ENCODE measurements around the gene SHISAL1. TPM values are rescaled to one million over a fixed set of nuclear protein-coding genes. Genes with fewer than 3 reads are reported as not detected.

The SHISAL1 gene
- total and polyA plus RNA-seq, 10 of the 15 experiments (the other 5 are each of a cell fraction or from before 2014, with no cell fraction given): not detected

GRCh38 chr22:44319685-44320084 is 6.9 kb upstream of the SHISAL1 start:
- Histone ChIP-seq H3K9ac (ENCODE audit: control insufficient read depth, insufficient read depth, low read length) (no peak overlapping the region), H3K9me3 (replicated peaks; ENCODE audit: control insufficient read depth, insufficient read depth, low read length) (no peaks in the 10 kb centered on the region), H3K79me2 (ENCODE audit: control insufficient read depth, insufficient read depth, low read length) (no peaks in the 10 kb centered on the region), H4K20me1 (ENCODE audit: control insufficient read depth, insufficient read depth) (no peaks in the 10 kb centered on the region), H2AFZ (ENCODE audit: control insufficient read depth, low read depth, low read length) (no peak overlapping the region), H3K4me1 (ENCODE audit: control insufficient read depth, insufficient read depth, low read length) (no peaks in the 10 kb centered on the region), H3K27ac (ENCODE audit: control insufficient read depth, insufficient read depth) (no peak overlapping the region), H3K27me3 (replicated peaks in 1 of 2; ENCODE audit: control insufficient read depth in 2 of 2, insufficient read depth in 2 of 2, low read length in 1 of 2) (peaks cover 0 to 1% of the 10 kb centered on the region in 2 experiments; a peak in 2 of 4 replicates), H3K4me3 (no peak overlapping the region), H3K36me3 (ENCODE audit: control insufficient read depth in 2 of 2, insufficient read depth in 2 of 2, low read length in 1 of 2) (no peaks in the 10 kb centered on the region), H3K4me2 (ENCODE audit: control insufficient read depth, insufficient read depth) (no peak overlapping the region)
- ChIA-PET SMC1A (ENCODE audit: uncharacterized antibody, unreplicated experiment) (no interaction called here), POLR2A (no interaction called here), RAD21 (ENCODE audit: unreplicated experiment) (no interaction called here), CTCF (no interaction called here)
- in situ Hi-C loops (cut with MboI): no loop called here
- BruUV-seq (replicated peaks): no TSS peak
- FAIRE-seq (no peak), DNase-seq (ENCODE audit: low read depth, low spot score) (no peak), ATAC-seq (no peak)
- intact Hi-C loops (cut with micrococcal nuclease; ENCODE audit: unreplicated experiment): no loop called here
- TF ChIP-seq BHLHE40 (IDR thresholded peaks at IDR 0.05; ENCODE audit: borderline replicate concordance in 1 of 2, low read depth in 2 of 2, low read length in 1 of 2): no peak
- no peak for TF ChIP-seq SUPT20H (IDR thresholded peaks at IDR 0.05; ENCODE audit: borderline replicate concordance, control insufficient read depth, low read depth, low read length)
- TF ChIP-seq MXI1 (IDR thresholded peaks at IDR 0.05; ENCODE audit: low read depth, low read length): no peak
- no peak for TF ChIP-seq RCOR1 (conservative IDR thresholded peaks at IDR 0.05; ENCODE audit: low read depth, low read length)
- TF ChIP-seq POLR2AphosphoS2 (IDR thresholded peaks at IDR 0.05; ENCODE audit: low read depth, low read length): no peak
- TF ChIP-seq ZBED1 (IDR thresholded peaks at IDR 0.05; ENCODE audit: borderline replicate concordance): no peak
- no peak for TF ChIP-seq LARP7 (IDR thresholded peaks at IDR 0.05)
- TF ChIP-seq NR2C1 (IDR thresholded peaks at IDR 0.05): no peak
- no peak for TF ChIP-seq PKNOX1 (IDR thresholded peaks at IDR 0.05)
- 32% methylated on average over 9 of the region's 9 CpGs for WGBS (ENCODE audit: insufficient coverage, insufficient replicate concordance, low lambda C conversion rate, missing lambda C conversion rate)

Data from GM12878 (cell line).